Liver (tissue), 9 donors: ENCODE data around the gene FBXO3. TPM values are rescaled to one million over a fixed set of nuclear protein-coding genes. Genes with fewer than 3 reads are reported as not detected.

Source experiments
- DNase-seq: peaks from one replicate; pipeline ENCODE4 v3.0.0-alpha.2; 2017; ENCODE audit warnings: low spot score
- H3K27ac ChIP-seq, 2 donors: one replicate each; pipeline ENCODE4 v1.7.0; 2013; ENCODE audit warnings: inconsistent platforms in 2 of 2, low read length in 2 of 2, control low read depth in 1 of 2, low read depth in 1 of 2, mild to moderate bottlenecking in 1 of 2
- H3K27me3 ChIP-seq, 4 donors: one replicate each; pipeline versions ENCODE4 v1.6.1 to v1.7.0; 2013; ENCODE audit warnings: low read length in 3 of 4, inconsistent platforms in 1 of 4, mild to moderate bottlenecking in 1 of 4, moderate library complexity in 1 of 4; ENCODE audit not compliant: control insufficient read depth in 4 of 4, insufficient read depth in 4 of 4
- H3K36me3 ChIP-seq, 4 donors: one replicate each; pipeline versions ENCODE4 v1.6.1 to v1.7.0; 2013; ENCODE audit warnings: low read length in 3 of 4, mild to moderate bottlenecking in 3 of 4, low read depth in 1 of 4, moderate library complexity in 1 of 4; ENCODE audit not compliant: control insufficient read depth in 4 of 4, insufficient read depth in 3 of 4
- H3K4me1 ChIP-seq, 4 donors: one replicate each; pipeline versions ENCODE4 v1.6.1 to v1.7.0; 2013; ENCODE audit warnings: low read length in 3 of 4, mild to moderate bottlenecking in 3 of 4, moderate library complexity in 1 of 4; ENCODE audit not compliant: control insufficient read depth in 4 of 4, insufficient read depth in 4 of 4
- H3K4me3 ChIP-seq, 3 donors: one replicate each; pipeline versions ENCODE4 v1.6.1 to v1.7.0; 2013; ENCODE audit warnings: low read length in 3 of 3, control low read depth in 1 of 3, low read depth in 1 of 3, mild to moderate bottlenecking in 1 of 3
- H3K9ac ChIP-seq, 2 donors: one replicate each; pipeline ENCODE4 v1.7.0; 2013; ENCODE audit warnings: low read length in 2 of 2, mild to moderate bottlenecking in 2 of 2, moderate library complexity in 2 of 2, control low read depth in 1 of 2, low read depth in 1 of 2
- H3K9me3 ChIP-seq, 4 donors: one replicate each; pipeline versions ENCODE4 v1.6.1 to v1.7.0; 2013; ENCODE audit warnings: low read length in 3 of 4; ENCODE audit not compliant: control insufficient read depth in 4 of 4
- ATF3 ChIP-seq: IDR thresholded peaks from 2 replicates; pipeline ENCODE4 v1.6.1; 2016; ENCODE audit warnings: antibody characterized with exemption
- CTCF ChIP-seq: fragments of 150-350 bp; IDR thresholded peaks from 2 replicates; pipeline ENCODE4 v1.5.1; 2017; ENCODE audit warnings: improper control_type of control experiment, low read depth, low read length; ENCODE audit not compliant: missing input control
- EGR1 ChIP-seq, 2 donors: IDR thresholded peaks; 2 replicates each; pipeline ENCODE4 v1.6.1; 2016 to 2018; ENCODE audit warnings: antibody characterized with exemption in 2 of 2, low read depth in 2 of 2
- FOXA2 ChIP-seq: IDR thresholded peaks from 2 replicates; pipeline ENCODE4 v1.6.1; 2016; ENCODE audit warnings: antibody characterized with exemption
- GABPA ChIP-seq, 2 donors: IDR thresholded peaks in 1 of 2; conservative IDR thresholded peaks in 1 of 2; 2 replicates each; pipeline ENCODE4 v1.6.1; 2016; ENCODE audit warnings: antibody characterized with exemption in 2 of 2, mild to moderate bottlenecking in 1 of 2, moderate library complexity in 1 of 2
- HNF4A ChIP-seq, 2 donors: conservative IDR thresholded peaks; 2 replicates each; pipeline ENCODE4 v1.6.1; 2016; ENCODE audit warnings: antibody characterized with exemption in 2 of 2, mild to moderate bottlenecking in 2 of 2
- HNF4G ChIP-seq: IDR thresholded peaks from 2 replicates; pipeline ENCODE4 v1.6.1; 2016; ENCODE audit warnings: antibody characterized with exemption
- JUND ChIP-seq, 2 donors: IDR thresholded peaks; 2 replicates each; pipeline ENCODE4 v1.6.1; 2016; ENCODE audit warnings: antibody characterized with exemption in 2 of 2
- MAX ChIP-seq: IDR thresholded peaks from 2 replicates; pipeline ENCODE4 v1.6.1; 2016; ENCODE audit warnings: antibody characterized with exemption
- NR2F2 ChIP-seq: IDR thresholded peaks from 2 replicates; pipeline ENCODE4 v1.6.1; 2016; ENCODE audit warnings: antibody characterized with exemption
- RAD21 ChIP-seq, 2 donors: IDR thresholded peaks; 2 replicates each; pipeline ENCODE4 v1.6.1; 2016; ENCODE audit warnings: antibody characterized with exemption in 2 of 2, mild to moderate bottlenecking in 2 of 2
- REST ChIP-seq: IDR thresholded peaks from 2 replicates; pipeline ENCODE4 v1.6.1; 2016; ENCODE audit warnings: antibody characterized with exemption, mild to moderate bottlenecking
- SP1 ChIP-seq: IDR thresholded peaks from 2 replicates; pipeline ENCODE4 v1.6.1; 2018; ENCODE audit warnings: antibody characterized with exemption, mild to moderate bottlenecking
- TAF1 ChIP-seq: conservative IDR thresholded peaks from 2 replicates; pipeline ENCODE4 v1.6.1; 2016; ENCODE audit warnings: antibody characterized with exemption, mild to moderate bottlenecking
- YY1 ChIP-seq: IDR thresholded peaks from 2 replicates; pipeline ENCODE4 v1.6.1; 2016; ENCODE audit warnings: antibody characterized with exemption, mild to moderate bottlenecking
- ZBTB33 ChIP-seq: IDR thresholded peaks from 2 replicates; pipeline ENCODE4 v1.6.1; 2016; ENCODE audit warnings: antibody characterized with exemption
- WGBS: extraction: QIAGEN DNeasy Blood & Tissue Kit; methylation state at CpG from one replicate; pipeline ENCODE4 v1.1.7; 2013; 5-methylcytosine and 5-hydroxymethylcytosine counted together
- polyA plus RNA-seq, 2 donors: library from polyadenylated mRNA; stranded (reverse) in 1 of 2; unstranded in 1 of 2; fragments of 200-250 nt in 1 of 2; fragments of >200 nt in 1 of 2; fragmentation: Nextera tagmentation in 1 of 2; extraction: Ambion mirVana in 1 of 2; gene quantifications; one replicate each; pipeline versions ENCODE4 v1.2.1 to v1.2.3, GENCODE V29; 2013 to 2015
- total RNA-seq, 2 donors: library from RNA; depleted of rRNA; stranded (reverse); fragments of >200 nt; gene quantifications; one replicate each; pipeline ENCODE4 v1.2.3, GENCODE V29; 2014
- donor health status: healthy.
- donor health status: healthy.
- donor health status: healthy.
- donor health status: healthy.
- donor health status: healthy.

Gene FBXO3
- total and polyA plus RNA-seq, 4 donors: 12.2 to 36.4 (median 18.8) TPM

- Histone ChIP-seq H3K27me3 (peaks cover 0 to under 1% (median 0%) of the 10 kb centered on the region in 4 donors), H3K9ac (no peak overlapping the region), H3K9me3 (no peaks in the 10 kb centered on the region), H3K36me3 (no peaks in the 10 kb centered on the region), H3K4me1 (no peaks in the 10 kb centered on the region), H3K4me3 (no peak overlapping the region), H3K27ac (no peak overlapping the region)
- WGBS: 27% methylated on average over 12 of the region's 12 CpGs
- DNase-seq: peak; percentile 91
- TF ChIP-seq MAX (no peak), JUND (IDR thresholded peaks at IDR 0.05) (no peak), ZBTB33 (no peak), HNF4A (conservative IDR thresholded peaks at IDR 0.05) (no peak), GABPA (IDR thresholded peaks at IDR 0.05 in 1 of 2, conservative IDR thresholded peaks at IDR 0.05 in 1 of 2) (no peak), FOXA2 (no peak), RAD21 (IDR thresholded peaks at IDR 0.05) (peak; percentile 84 to 93), HNF4G (no peak), YY1 (no peak), EGR1 (IDR thresholded peaks at IDR 0.05; ENCODE audit: low read depth in 2 of 2) (no peak), NR2F2 (no peak), TAF1 (no peak), REST (no peak), CTCF (peak; percentile 92), SP1 (no peak), ATF3 (no peak)
Observed at GRCh38 chr11:33808228-33808828, 34.0 kb upstream of the FBXO3 start.
